ENCODE results near the gene BCAS3. TPM values are rescaled to one million over a fixed set of nuclear protein-coding genes. Genes with fewer than 3 reads are reported as not detected.

Gene BCAS3
- total RNA-seq, 6 experiments from 2014 or later: 9.2 to 22.1 (median 14.2) TPM

DNA sequence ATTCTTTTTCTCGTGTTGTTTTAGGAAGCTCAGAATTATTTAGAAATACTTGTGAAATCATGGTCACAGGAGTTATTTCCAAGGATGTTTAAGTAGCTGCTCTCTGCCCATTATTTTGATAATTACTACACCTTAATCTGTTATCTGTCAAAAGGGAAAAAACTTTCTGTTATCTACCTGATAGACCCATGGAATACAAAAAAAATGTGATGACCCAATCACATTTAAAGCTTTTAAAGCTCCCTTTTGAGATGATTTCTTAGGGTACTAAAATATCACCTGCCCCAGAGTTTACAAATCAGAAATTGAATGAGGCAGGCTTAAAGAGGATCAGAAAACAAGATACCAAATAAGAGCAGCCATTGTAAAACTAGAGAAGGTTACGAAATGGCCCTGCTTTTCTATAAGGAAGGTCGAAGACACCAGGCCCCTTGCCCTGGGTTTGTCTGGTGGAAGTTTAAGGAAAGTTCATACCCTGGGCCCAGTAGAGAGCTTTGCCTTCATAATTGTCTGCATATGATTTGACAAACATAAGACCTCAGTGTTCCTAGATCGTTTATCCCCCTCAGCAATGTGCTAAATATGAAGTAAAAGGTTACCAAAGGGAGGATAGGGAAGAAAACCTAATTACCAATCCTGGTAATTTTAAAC lies 572.1 kb downstream of the BCAS3 start:
- Histone ChIP-seq H3K9me3 (no peaks in the 10 kb centered on the region), H3K36me3 (no peaks in the 10 kb centered on the region), H3K27ac (no peak overlapping the region), H3K4me1 (no peaks in the 10 kb centered on the region), H3K27me3 (no peaks in the 10 kb centered on the region), H3K4me3 (no peak overlapping the region)
- no peak for DNase-seq
- intact Hi-C loops (cut with DNase I): no loop called here
- ATAC-seq: no peak
- TF ChIP-seq, protein P1, sequence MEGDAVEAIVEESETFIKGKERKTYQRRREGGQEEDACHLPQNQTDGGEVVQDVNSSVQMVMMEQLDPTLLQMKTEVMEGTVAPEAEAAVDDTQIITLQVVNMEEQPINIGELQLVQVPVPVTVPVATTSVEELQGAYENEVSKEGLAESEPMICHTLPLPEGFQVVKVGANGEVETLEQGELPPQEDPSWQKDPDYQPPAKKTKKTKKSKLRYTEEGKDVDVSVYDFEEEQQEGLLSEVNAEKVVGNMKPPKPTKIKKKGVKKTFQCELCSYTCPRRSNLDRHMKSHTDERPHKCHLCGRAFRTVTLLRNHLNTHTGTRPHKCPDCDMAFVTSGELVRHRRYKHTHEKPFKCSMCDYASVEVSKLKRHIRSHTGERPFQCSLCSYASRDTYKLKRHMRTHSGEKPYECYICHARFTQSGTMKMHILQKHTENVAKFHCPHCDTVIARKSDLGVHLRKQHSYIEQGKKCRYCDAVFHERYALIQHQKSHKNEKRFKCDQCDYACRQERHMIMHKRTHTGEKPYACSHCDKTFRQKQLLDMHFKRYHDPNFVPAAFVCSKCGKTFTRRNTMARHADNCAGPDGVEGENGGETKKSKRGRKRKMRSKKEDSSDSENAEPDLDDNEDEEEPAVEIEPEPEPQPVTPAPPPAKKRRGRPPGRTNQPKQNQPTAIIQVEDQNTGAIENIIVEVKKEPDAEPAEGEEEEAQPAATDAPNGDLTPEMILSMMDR (IDR thresholded peaks at IDR 0.05): no peak
- TF ChIP-seq POLR2A (IDR thresholded peaks at IDR 0.05): no peak
- 72% methylated on average over 4 of the region's 4 CpGs for WGBS (ENCODE audit: insufficient coverage, low coverage, low lambda C conversion rate, missing lambda C conversion rate)

DNA sequence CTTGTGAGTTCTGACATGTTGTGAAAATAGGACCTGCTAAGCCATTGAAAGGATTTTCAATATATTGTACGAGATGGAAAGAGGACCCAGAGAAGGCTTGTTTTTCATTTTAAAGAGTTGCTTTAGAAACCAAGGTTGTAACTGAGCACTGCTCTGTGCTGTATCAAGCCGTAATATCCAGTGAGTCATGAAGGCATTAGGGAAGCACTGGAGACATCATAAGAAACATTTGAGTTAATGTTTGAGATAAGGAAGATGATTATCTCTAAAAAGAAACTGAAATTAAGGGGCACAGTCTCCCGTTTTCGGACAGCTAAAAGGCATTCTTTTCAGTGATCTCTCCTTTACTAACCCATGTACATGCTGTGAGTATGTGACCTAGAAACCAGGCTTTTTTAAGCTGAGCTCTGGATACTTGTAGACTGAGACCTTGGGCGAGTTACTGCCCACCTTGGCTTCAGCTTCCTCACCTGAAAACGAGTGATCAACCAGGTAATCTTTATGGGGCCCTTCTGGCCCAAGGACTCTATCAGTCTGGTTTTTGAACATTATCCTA lies 572.8 kb downstream of the BCAS3 start:
- no peaks in the 10 kb centered on the region for H3K9me3 ChIP-seq
- WGBS (ENCODE audit: insufficient coverage, low coverage, low lambda C conversion rate, missing lambda C conversion rate): 60% methylated on average over 5 of the region's 6 CpGs
- H3K36me3 ChIP-seq: no peaks in the 10 kb centered on the region
- TF ChIP-seq, protein P1 (IDR thresholded peaks at IDR 0.05): no peak
- TF ChIP-seq POLR2A (IDR thresholded peaks at IDR 0.05): no peak
- H3K4me1 ChIP-seq: no peaks in the 10 kb centered on the region
- H3K27me3 ChIP-seq: no peaks in the 10 kb centered on the region
- H3K27ac ChIP-seq: no peak overlapping the region
- no peak overlapping the region for H3K4me3 ChIP-seq
- DNase-seq (no peak), ATAC-seq (no peak)
- intact Hi-C loops (cut with DNase I): no loop called here

DNA sequence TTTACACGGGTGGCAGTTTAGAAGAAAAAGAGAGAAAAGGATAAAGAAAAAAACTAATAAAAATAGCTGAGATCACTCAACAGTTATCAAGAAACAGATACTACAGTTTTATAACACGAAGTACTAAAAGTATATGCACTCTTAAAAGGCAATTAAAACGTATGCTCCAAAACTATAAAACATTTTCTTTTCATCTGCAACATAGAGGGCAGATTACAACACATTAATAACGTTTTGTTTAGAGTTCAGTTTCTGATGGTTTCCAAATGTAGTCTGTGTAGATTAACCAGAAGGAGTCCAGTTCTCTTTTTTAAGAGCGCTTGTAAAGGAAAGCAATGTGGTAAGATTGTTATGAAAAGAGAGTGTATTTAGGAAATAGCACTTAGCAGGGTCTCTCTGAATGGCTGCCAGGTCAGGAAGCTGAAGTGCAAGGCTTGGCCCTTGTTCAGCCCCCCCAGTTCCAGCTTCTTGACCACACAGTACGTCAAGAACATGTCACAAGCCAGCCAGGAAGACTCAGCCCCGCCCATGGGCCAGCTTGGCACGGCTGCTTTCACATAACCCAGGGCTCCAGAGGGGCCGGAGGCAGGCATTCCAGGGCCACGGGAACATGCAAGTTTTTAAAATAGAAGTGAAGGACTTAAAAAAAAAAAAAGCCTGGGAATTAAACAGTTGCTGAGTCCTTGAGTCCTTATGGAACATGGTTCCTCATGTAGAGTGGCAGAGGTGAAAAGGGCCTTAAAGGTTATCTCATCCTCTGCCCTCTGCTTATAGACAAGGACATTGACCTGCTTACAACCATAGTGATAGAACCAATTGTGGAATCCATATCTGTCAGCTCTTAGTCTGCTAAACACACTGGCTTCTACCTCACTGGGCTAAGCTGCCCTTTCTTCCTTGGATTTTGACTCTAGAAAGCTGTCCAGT lies 574.6 kb downstream of the BCAS3 start:
- H3K27ac ChIP-seq: peak overlapping the region in 2 of 3 donors; percentile 31 to 36
- intact Hi-C loops (cut with DNase I): no loop called here
- no peak for TF ChIP-seq POLR2A (IDR thresholded peaks at IDR 0.05)
- TF ChIP-seq, protein P1 (IDR thresholded peaks at IDR 0.05): no peak

DNA sequence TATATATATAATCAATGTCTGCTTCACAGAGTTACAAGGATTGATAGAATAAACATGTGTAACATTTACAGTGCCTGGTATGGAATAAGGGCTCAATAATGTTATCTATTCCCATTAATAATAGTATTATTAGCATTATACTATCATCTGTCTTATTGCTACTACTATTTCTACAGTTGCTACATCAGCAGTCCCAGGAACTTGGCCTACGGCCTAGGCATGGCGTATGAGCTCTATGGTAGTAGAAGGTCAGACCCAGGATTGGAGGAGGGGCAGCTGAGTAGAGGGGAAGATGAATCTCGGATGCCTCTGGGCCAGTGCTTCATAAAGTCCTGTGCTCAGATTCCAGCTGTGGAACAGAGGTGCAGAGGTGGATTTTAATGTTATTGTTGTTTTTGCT lies 575.7 kb downstream of the BCAS3 start:
- Histone ChIP-seq H3K27ac (no peak overlapping the region), H3K27me3 (no peaks in the 10 kb centered on the region), H3K9me3 (no peaks in the 10 kb centered on the region), H3K4me1 (no peaks in the 10 kb centered on the region), H3K4me3 (no peak overlapping the region), H3K36me3 (no peaks in the 10 kb centered on the region)
- TF ChIP-seq, protein P1 (IDR thresholded peaks at IDR 0.05): no peak
- no peak for TF ChIP-seq POLR2A (IDR thresholded peaks at IDR 0.05)
- ATAC-seq: peak in 3 of 4 donors; percentile 18 to 36 (median 24)
- intact Hi-C loops (cut with DNase I): no loop called here
- 57% methylated on average over 3 of the region's 3 CpGs for WGBS (ENCODE audit: insufficient coverage, low coverage, low lambda C conversion rate, missing lambda C conversion rate)
- DNase-seq: peak in 1 of 3 donors; percentile 53

More for the DNA sequence above, 574.6 kb downstream of the BCAS3 start:
- H3K9me3 ChIP-seq: no peaks in the 10 kb centered on the region
- no peak overlapping the region for H3K4me3 ChIP-seq
- ATAC-seq (peak; percentile 85 to 93 (median 90)), DNase-seq (peak; percentile 75 to 81 (median 81))
- H3K36me3 ChIP-seq: no peaks in the 10 kb centered on the region
- H3K4me1 ChIP-seq: no peaks in the 10 kb centered on the region
- 43% methylated on average over 10 of the region's 10 CpGs for WGBS (ENCODE audit: insufficient coverage, low coverage, low lambda C conversion rate, missing lambda C conversion rate)
- no peaks in the 10 kb centered on the region for H3K27me3 ChIP-seq
